HG03442 (cell line): ENCODE data around the gene FER.

Experiments
- ATAC-seq: cut with Tn5 transposase; IDR thresholded peaks from one replicate; pipeline ENCODE4 v1.9.1; 2021; ENCODE audit warnings: mild to moderate bottlenecking, moderate library complexity; ENCODE audit not compliant: unreplicated experiment

The FER gene

DNA sequence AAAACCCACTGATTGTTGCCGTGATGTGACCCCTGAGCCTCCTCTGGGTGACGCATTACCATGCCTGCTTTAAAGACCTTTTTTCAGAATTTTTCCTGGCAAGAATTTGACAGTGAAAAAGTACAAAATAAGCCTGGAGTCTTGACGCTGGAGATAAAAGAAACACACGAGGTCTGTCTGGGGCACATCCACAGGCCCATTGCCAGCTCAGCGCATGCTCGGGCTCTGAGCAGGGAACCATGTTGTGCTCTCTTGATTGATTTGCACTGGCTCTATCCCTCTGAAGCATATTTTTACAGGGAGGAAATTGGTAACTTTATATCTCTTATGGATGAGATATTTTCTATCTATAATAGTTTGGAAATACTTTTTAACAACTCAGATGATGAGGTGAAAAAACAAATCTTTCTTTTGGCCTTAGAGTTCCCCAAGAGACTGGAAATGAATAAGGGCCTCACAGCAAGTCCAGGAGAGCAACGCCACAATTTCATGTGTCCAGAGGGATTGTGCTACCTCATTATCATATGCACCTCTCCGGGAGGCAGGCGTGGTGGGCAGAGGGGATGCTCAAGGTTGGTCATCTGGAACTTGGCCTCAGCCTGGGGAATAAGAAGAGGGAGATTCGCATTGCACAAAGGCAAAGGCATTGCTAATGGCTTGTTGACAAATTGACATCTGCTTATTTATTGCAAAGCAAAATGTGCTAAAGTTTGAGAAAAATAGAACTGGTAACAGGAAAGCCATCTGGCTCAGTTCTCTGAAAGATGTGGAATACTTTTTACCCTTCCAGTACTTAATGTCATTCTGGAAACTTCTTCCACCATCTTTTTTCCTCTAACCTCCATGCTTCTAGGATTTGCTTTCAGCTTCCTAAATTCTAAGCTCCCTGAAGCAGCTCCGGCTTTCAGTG, 478.3 kb downstream of the FER start:
- ATAC-seq = no peak

DNA sequence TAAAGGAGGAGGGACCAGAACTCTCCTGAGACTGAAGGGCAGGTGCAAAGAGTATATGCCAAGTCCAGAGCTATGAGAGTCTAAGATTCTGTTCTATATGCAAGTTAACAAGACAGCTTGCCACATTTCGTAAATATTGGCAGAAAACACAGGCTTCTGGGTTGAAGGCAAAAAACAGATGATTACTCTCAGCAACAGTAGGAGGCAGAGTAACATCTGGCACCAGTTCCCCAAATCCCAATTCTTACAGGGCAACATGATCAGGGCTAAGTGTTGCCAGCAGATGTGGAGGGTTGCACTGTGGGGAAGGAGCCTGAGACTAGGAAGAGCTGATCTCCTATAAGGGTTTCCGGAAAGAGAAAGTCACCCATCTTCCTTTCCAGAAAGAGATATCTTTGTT, 482.7 kb downstream of the FER start:
- ATAC-seq = no peak

DNA sequence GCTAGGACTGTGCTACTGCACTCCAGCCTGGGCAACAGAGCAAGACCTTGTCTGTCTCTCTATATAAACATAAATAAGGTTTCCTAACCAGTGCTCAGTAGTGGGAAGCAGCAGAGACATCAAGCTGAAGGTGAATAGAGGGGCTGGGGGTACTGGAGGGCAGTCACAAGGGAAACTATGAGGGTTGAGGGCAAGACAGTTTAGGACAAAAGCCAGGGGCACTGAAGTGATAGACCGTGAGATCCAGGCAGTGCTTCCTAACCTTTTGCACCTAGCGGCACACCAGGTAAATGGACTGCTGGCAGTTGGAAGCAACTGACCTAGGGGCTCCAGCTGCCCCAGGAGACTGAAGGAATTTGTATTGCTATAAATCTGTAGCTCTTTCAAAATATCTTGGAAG, 483.6 kb downstream of the FER start:
- ATAC-seq = no peak

DNA sequence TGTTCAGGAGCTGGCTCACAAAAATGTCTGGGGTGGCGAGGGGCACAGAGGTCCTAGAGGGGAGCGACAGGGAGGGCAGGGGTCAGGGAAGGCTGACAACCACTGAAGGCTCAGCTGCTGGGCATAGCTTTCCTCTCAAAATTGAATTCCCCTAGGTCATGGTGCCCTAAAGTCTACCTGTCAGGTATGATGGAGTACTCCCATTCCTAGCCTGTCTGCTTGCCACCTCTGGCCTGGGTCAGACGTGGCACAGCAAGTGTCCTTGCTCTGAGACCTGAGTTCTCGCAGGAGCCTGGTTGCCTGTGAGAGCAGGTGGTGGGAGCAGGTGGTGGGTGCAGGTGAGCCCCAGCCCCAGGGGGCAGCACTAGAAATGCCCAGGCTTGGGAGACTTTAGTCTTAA, 486.7 kb downstream of the FER start:
- ATAC-seq = no peak

DNA sequence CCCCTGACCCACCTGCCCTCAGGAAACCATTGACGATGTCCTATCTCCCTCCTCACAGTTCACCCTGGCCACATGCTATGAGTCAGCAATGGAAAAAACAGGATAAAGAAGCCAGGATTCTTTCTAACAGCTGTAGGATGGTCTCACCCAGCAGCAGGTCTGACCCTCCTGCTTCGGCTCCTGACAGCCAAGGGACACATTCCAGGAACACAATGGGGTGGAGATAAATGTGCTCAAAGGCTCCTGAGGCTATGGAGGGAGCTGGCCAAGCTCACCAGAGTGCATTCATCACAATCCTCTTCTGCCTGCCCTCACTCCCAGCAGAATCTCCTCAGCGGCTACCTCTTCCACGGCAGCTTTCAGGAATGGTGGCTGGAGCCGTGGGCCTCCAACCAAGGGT, 491.8 kb downstream of the FER start:
- ATAC-seq = no peak

DNA sequence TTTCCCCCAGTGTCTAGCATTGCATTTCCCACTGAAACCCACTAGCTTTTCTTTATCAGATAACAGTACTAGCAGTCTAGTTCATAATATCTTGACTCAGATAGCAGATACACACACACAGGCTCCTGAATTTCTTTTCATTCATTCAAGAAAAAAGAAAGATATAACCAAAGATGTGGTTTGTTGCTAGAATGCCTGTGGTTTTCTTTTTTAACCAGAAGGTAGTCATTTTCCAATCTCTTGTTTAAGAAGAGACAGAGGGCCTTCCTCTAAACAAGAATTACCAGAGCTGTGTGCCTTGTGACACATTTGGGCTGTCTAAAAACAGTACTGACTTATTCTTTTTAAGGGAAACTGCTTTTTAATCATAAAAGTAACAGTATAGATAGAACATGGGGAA, 494.8 kb downstream of the FER start:
- ATAC-seq = peak; percentile 53

DNA sequence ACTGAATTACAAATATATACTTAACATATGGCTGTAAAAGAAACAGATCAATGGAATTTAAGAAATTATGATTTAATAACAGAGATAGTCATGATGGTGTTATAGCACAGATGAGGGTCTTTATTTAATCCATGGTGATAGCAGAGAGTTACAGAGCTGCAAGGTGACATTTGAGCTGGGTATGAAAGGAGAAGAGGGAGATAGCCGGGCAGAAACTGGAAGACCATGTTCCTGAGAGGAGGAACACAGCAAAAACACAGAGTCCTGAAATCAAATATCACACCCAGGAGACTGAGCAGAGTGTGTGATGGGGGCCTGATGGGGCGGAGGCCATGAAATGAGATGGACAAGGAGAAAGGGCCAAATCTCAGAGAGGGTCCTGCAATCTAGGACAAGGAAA, 498.7 kb downstream of the FER start:
- ATAC-seq = no peak
